SK-N-SH treated with all-trans-retinoic acid at 6 μM for 48 hours (cell line): ENCODE data around the gene SLC1A4.

Experiments used
- ARNTL ChIP-seq: fragments of 450-650 bp; formaldehyde crosslinking; IDR thresholded peaks from 2 replicates; pipeline ENCODE4 v1.5.0; 2020; ENCODE audit warnings: low read depth, mild to moderate bottlenecking, moderate library complexity, borderline replicate concordance
- CSDC2 ChIP-seq: fragments of 250-450 bp; sonication (Bioruptor Pico); IDR thresholded peaks from 2 replicates; pipeline ENCODE4 v1.5.0; 2020; ENCODE audit warnings: mild to moderate bottlenecking, moderate library complexity
- CSRNP3 ChIP-seq: fragments of 250-450 bp; sonication (Bioruptor Pico); IDR thresholded peaks from 2 replicates; pipeline ENCODE4 v1.5.1; 2021; ENCODE audit warnings: mild to moderate bottlenecking, moderate library complexity
- RARB ChIP-seq: fragments of 250-450 bp; sonication (Bioruptor Pico); IDR thresholded peaks from 2 replicates; pipeline ENCODE4 v1.8.0; 2021; ENCODE audit warnings: mild to moderate bottlenecking, moderate library complexity
- TSHZ2 ChIP-seq: fragments of 250-450 bp; sonication (Bioruptor Pico); IDR thresholded peaks from 2 replicates; pipeline ENCODE4 v1.5.0; 2020; ENCODE audit warnings: mild to moderate bottlenecking, moderate library complexity
- ZFP30 ChIP-seq: fragments of 450-650 bp; formaldehyde crosslinking; IDR thresholded peaks from 2 replicates; pipeline ENCODE4 v1.5.0; 2022; ENCODE audit warnings: mild to moderate bottlenecking, moderate library complexity
- ZNF70 ChIP-seq: fragments of 450-650 bp; formaldehyde crosslinking; IDR thresholded peaks from 2 replicates; pipeline ENCODE4 v1.5.0; 2020; ENCODE audit warnings: mild to moderate bottlenecking, moderate library complexity
- TF ChIP-seq, protein P1 (sequence below): fragments of 250-450 bp; sonication (Bioruptor Pico); IDR thresholded peaks from 2 replicates; pipeline ENCODE4 v1.8.0; 2020; ENCODE audit warnings: mild to moderate bottlenecking, moderate library complexity, borderline replicate concordance

DNA sequence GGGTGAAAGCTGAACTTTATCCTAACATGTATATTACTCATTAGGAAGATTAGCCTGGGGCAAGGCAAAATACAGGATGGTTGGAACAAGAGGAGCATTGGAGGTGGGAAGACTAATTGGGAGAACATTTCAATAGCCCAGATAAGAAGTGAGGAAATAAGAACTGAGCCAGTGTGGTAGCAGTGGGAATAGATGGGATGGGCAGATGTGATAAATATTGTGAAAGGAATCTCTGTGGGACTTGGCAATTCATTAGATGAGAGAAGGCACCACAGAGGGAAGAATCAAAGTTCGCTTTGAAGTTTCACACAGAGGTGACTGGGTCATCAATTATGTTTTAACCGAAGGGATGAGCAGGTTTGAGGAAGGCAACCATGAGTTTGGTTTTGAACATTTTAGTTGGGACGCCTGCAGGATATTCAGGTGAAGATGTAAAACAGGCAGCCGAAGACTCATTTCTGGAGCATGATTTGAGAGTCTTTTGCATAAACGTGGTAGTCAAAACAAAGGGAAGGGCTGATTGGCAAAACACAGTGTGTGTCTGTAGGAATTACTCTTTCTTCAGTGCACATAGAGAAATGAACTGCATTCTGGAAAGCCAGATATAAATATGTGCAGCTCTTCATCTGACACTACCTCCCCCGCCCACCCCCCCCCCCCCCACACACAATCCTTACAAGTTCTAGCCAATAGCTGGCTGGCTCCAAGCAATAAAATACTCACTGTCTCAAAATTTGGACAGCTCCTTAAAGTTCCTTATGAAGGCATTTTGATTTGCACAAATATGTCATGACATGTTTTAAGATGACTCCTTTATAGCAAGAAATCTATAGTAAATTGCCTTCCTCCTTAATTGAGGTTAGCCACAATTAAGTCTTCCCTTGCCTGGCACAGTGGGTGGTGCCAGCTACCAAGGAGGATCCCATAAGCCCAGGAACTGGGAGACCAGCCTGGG lies 1.9 kb upstream of the SLC1A4 start:
- TF ChIP-seq, protein P1, sequence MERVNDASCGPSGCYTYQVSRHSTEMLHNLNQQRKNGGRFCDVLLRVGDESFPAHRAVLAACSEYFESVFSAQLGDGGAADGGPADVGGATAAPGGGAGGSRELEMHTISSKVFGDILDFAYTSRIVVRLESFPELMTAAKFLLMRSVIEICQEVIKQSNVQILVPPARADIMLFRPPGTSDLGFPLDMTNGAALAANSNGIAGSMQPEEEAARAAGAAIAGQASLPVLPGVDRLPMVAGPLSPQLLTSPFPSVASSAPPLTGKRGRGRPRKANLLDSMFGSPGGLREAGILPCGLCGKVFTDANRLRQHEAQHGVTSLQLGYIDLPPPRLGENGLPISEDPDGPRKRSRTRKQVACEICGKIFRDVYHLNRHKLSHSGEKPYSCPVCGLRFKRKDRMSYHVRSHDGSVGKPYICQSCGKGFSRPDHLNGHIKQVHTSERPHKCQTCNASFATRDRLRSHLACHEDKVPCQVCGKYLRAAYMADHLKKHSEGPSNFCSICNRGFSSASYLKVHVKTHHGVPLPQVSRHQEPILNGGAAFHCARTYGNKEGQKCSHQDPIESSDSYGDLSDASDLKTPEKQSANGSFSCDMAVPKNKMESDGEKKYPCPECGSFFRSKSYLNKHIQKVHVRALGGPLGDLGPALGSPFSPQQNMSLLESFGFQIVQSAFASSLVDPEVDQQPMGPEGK (CRISPR knock-in tag) = no peak
- TF ChIP-seq ZFP30 (CRISPR knock-in tag) (no peak), TSHZ2 (CRISPR knock-in tag) (no peak), RARB (no peak), ARNTL (no peak), CSDC2 (CRISPR knock-in tag) (no peak), CSRNP3 (CRISPR knock-in tag) (no peak), ZNF70 (CRISPR knock-in tag) (no peak)
